ES-I3 (cell line): ENCODE results near the gene AHRR.

Experiments
- H3K36me3 ChIP-seq: 2 replicates; pipeline ENCODE4 v1.6.1; 2013; ENCODE audit warnings: mild to moderate bottlenecking, low read length, control low read depth, moderate library complexity; ENCODE audit not compliant: insufficient read depth
- H3K4me1 ChIP-seq: 2 replicates; pipeline ENCODE4 v1.6.1; 2013; ENCODE audit warnings: mild to moderate bottlenecking, control low read depth, low read length; ENCODE audit not compliant: insufficient read depth
- H3K9ac ChIP-seq: 2 replicates; pipeline ENCODE4 v1.6.1; 2013; ENCODE audit warnings: low read depth, mild to moderate bottlenecking, low read length, moderate library complexity
- H3K9me3 ChIP-seq: 2 replicates; pipeline ENCODE4 v1.6.1; 2013; ENCODE audit warnings: mild to moderate bottlenecking, low read length, moderate library complexity; ENCODE audit not compliant: control insufficient read depth, insufficient read depth

AHRR gene

DNA sequence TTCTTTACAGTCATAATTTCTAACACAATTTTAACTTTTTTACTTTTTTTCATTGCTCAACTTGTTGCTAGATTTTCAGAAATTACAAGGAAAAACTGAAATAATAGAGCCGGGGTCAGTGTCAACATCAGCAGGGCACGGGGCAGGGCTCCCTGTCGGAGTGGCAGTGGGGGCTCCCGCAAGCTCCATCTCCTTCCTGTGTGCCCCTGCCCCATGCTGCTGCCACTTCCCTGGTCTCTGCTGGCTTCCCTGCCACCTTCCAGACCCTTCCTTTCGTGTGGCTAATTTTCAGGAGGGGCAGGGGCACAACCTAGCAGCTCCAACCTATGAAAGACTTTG is 120.5 kb downstream of the AHRR start:
- H3K4me1 ChIP-seq: no peaks in the 10 kb centered on the region
- peak overlapping the region; percentile 87; the same call in 1 of the 2 replicates for H3K9ac ChIP-seq
- H3K9me3 ChIP-seq: no peaks in the 10 kb centered on the region
- no peaks in the 10 kb centered on the region for H3K36me3 ChIP-seq

DNA sequence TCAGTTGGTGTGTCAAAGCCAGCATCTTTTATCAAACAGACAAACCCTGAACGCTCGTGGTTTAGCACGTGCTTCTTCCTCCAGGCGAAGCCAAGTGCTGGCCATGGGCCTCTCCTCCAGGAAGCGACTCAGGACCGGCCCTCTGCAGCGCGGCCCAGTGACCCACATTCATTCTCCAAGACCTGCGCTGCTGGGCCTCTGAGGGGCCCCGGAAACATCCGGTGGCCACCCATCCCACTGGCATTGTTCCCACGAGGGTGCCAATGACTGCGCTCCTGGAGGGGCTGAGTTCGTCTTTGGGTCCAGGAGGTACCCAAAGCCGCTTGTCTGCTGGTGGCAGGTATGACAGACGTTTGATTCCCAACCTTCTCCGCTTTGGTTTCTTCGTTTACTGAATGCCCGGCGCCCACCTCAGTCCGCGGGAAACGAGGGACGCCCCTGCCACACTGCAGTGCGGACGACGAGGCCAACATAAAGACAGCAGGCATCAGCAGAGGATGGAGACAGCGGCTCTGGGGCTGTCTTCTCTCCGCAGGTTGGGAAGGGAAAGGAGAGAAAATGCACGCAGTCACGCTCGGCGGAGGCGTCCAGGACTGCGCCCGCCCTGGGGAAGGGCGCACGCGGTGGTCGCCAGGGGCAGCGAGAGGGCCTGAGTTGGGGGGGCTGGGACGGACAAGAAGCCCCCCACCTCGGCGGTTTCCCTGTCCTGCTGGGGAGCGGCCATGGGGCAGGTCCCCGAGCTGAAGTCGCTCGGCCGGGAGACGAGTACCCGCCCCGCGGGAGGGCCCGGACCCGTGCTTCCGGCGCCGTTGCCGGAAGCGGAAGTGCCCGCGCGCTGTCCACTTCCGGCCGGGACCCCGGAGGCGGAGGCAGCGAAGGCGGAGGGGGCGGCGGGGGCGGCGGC is 121.1 kb downstream of the AHRR start, which contains the start of gene EXOC3:
Gene EXOC3, plus strand, starts transcription at position 842 of the 904 bp plus-strand sequence. CDS start 3,030 bp downstream, outside the sequence.
- H3K4me1 ChIP-seq: no peaks in the 10 kb centered on the region
- H3K9ac ChIP-seq: peak within 1 kb of the TSS; percentile 87
- H3K9me3 ChIP-seq: no peaks in the 10 kb centered on the region
- peaks cover 2% of the 10 kb centered on the region; the same call in 1 of the 2 replicates for H3K36me3 ChIP-seq

DNA sequence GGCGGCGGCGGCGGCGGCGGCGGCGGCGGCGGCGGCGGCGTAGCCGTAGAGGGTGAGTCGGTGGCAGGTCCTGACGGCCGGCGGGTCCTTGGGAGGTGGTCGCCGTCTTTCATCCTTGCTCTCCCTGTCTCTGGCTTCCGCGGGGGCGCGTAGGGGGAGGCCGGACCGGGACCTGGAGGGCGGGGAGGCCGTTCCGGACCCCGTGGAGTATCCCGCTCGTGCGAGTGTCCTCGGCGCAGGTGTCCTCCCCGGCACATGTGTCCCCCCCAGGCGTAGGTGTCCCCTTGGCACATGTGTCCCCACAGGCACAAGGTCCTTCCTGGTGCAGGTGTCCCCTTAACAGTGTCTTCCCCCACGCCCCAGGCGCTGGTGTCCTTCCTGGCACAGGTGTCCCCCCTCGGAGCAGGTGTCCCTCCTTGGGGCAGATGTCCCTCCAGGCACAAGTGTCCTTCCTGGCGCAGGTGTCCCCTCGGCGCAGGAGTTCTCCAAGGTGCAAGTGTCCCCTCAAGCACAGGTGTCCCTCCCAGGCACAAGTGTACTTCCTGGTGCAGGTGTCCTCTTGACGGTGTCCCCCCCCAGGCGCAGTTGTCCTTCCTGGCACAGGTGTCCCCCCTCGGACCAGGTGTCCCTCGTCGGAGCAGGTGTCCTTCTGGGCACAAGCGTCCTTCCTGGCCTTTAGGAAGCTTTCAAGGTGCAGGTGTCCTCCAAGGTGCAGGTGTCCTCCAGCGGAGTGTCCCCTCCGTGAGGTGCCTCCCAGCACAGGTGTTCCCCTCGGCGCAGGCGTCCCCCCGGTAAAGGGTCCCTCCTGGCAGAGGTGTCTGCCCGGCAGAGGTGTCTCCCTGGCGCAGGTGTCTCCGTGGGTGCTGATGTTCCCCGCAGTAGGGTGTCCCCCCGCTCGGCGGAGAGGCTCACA is 122.0 kb downstream of the AHRR start:
- Histone ChIP-seq H3K9ac (peak overlapping the region; percentile 59), H3K4me1 (no peaks in the 10 kb centered on the region), H3K9me3 (no peaks in the 10 kb centered on the region), H3K36me3 (peaks cover 8% of the 10 kb centered on the region)

DNA sequence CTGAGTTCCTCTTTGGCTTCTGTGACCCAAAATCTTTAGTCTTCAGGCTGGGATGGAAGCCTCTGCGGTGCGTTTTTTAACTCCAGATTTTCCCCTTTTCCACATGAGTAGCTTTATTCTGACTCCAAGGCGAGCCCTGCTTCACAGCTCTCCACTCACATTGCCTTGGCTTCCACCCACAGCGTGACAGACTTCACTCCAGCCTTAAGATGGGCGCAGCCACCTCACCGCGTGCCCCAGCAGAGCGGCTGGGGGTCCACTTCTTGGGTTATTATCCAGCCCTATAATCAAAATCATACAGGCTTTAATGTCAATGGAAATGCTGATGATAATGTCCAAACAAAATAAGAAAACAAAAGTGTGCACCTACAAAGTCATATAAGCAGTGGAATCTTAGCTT is 122.7 kb downstream of the AHRR start:
- Histone ChIP-seq H3K9ac (peak overlapping the region; percentile 59; the same call in 1 of the 2 replicates), H3K4me1 (no peaks in the 10 kb centered on the region), H3K9me3 (no peaks in the 10 kb centered on the region), H3K36me3 (peaks cover 8% of the 10 kb centered on the region)

DNA sequence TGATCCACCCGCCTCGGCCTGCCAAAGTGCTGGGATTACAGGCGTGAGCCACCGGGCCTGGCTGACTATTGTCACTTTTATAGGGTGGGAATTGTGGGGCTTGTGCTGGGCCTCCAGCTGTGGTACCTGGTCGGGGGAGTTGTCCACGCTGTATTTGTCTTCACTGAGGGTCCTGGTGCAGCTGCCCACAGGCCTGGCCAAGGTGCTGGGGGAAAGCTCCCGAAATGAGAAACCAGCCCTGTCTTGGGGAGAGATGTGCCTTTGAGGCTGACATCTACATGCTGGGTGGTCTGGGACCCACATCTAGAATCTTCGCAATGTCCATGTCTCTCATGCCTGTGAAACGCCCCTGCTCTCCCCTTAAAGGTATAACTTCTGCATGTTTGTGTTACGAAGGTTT is 124.1 kb downstream of the AHRR start:
- Histone ChIP-seq H3K4me1 (no peaks in the 10 kb centered on the region), H3K9ac (no peak overlapping the region), H3K36me3 (peaks cover 8% of the 10 kb centered on the region), H3K9me3 (no peaks in the 10 kb centered on the region)

DNA sequence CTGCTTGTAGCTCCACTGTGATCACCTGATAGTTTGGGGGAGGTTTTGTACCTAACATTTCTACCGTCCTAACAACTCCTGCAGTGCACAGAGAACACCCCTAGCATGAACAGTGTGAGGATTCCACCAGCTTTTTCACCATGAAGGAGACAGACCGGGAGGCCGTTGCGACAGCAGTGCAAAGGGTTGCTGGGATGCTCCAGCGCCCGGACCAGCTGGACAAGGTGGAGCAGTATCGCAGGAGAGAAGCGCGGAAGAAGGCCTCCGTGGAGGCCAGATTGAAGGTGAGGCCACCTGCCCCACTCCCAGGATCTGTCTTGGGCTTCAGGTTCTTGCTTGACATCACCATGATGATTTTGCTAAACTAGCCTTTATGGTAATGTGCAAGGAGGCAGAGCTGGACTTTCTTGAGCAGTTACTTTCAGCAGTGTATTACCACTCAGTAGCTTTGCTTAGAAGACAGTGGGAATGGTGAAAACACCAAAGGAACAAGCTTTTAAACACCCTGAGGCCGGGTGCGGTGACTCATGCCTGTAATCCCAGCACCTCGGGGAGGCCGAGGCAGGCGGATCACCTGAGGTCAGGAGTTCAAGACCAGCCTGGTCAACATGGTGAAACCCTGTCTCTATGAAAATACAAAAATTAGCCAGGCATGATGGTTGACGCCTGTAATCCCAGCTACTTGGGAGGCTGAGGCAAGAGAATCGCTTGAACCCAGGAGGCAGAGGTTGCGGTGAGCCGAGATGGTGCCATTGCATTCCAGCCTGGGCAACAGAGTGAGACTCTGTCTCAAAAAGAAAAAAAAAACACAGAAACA is 124.8 kb downstream of the AHRR start:
- Histone ChIP-seq H3K9ac (no peak overlapping the region), H3K4me1 (no peaks in the 10 kb centered on the region), H3K36me3 (peaks cover 8% of the 10 kb centered on the region), H3K9me3 (peaks cover 1% of the 10 kb centered on the region; the same call in 1 of the 2 replicates)

DNA sequence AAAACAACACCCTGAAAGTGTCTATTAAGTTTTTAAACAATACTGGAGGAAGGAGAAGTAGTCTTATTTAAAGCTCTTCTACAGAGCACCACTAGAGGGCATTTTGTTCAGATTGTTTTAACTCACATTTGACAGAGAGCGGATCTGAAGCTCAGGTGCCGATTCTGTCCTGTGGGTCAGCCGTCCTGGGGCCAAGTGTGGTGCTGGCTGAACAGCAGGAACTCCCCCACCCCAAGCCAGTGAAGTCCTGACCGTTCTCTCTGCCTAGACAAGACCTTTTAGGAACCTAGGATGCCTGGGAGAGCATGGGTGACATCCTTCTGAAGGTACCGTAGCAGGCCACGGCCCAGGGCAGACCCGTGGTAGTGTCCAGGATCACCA is 125.4 kb downstream of the AHRR start:
- Histone ChIP-seq H3K9ac (no peak overlapping the region), H3K36me3 (peaks cover 11% of the 10 kb centered on the region), H3K4me1 (no peaks in the 10 kb centered on the region), H3K9me3 (peaks cover 5% of the 10 kb centered on the region; the same call in 1 of the 2 replicates)

DNA sequence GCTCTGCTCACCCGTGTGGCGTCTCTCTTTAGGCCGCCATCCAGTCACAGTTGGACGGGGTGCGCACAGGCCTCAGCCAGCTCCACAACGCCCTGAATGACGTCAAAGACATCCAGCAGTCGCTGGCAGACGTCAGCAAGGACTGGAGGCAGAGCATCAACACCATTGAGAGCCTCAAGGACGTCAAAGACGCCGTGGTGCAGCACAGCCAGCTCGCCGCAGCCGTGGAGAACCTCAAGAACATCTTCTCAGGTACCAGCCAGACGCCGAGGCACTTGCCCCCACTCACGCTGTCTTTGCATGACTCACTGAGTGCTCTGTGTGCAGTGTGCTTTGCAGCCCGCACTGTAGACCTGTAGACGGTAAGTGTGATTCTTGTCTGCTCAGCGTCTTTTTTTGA is 126.0 kb downstream of the AHRR start:
- H3K4me1 ChIP-seq: no peaks in the 10 kb centered on the region
- no peak overlapping the region for H3K9ac ChIP-seq
- H3K36me3 ChIP-seq: peaks cover 11% of the 10 kb centered on the region

DNA sequence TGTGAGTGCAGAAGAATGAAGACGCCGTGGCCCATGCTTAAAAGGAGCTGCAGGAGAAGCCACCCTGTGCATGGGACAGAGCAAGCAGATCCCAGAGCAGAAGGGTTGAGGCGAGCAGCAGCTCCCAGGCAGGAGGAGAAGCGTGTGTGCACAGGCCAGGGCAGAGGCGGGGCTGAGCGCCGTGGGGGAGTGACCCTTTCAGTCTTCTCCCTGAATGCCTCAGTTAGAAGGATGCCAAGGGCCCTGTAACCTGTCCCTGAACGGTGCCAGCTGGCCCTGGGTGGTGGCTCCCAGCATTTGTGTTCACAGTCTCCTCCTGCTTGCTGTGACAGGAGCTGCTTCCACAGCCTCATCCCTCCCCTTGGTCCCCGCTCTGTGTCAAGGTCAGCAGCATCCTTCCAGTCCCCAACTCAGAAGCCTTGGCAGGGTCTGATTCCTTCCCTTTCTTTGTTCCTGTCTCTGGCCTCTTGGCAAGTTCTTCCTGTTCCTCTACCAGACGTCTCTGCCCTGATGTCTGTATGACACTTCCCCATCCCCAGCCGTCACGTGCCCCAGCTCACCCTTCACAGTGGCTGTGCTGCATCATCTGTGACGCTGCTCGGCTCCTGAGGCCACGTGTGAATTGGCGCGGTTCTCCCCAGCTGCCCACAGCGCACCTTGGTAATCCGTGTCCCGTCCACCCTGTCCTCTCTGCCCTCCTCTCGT is 126.7 kb downstream of the AHRR start:
- Histone ChIP-seq H3K9ac (no peak overlapping the region), H3K9me3 (peaks cover 5% of the 10 kb centered on the region; the same call in 1 of the 2 replicates), H3K4me1 (no peaks in the 10 kb centered on the region), H3K36me3 (peaks cover 11% of the 10 kb centered on the region)

More for the DNA sequence above, 126.0 kb downstream of the AHRR start:
- H3K9me3 ChIP-seq: peaks cover 5% of the 10 kb centered on the region; the same call in 1 of the 2 replicates

DNA sequence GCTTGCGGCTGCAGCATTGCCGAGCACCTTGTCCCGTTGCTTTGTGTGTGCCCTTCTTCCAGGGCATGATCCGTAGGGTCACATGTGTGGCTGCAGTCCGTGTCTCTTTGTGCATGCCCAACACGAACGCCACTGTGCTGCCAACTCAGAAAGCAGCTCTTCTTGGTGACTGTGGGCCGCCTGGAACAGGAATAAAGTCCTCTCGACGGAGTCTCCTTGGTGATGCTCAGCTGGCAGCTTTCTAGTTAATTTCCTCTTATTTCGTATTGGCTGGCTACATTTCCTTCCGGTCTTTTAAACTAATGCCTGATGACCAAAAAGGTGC is 127.2 kb downstream of the AHRR start:
- H3K9ac ChIP-seq: no peak overlapping the region
- peaks cover 5% of the 10 kb centered on the region; the same call in 1 of the 2 replicates for H3K9me3 ChIP-seq
- H3K4me1 ChIP-seq: no peaks in the 10 kb centered on the region
- H3K36me3 ChIP-seq: peaks cover 11% of the 10 kb centered on the region

DNA sequence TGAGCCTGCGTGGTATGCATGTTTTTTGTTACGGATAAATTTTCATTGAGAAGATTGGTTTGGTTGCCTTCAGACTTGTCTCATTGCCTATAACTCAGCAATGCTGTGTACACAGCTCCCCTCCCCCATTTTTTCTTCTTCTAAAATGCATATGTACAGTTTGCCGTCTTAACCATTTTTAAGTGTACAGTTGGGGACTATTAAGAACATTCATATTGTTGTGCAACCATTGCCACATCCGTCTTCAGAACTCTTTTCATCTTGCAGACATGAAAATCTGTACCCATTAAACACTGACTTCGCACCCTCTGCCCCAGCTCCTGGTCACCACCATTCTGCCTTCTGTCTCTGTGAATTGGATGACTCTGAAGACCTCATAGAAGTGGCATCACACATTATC is 127.6 kb downstream of the AHRR start:
- H3K36me3 ChIP-seq: peaks cover 11% of the 10 kb centered on the region
- no peaks in the 10 kb centered on the region for H3K4me1 ChIP-seq
- H3K9me3 ChIP-seq: peaks cover 5% of the 10 kb centered on the region; the same call in 1 of the 2 replicates
- no peak overlapping the region for H3K9ac ChIP-seq

DNA sequence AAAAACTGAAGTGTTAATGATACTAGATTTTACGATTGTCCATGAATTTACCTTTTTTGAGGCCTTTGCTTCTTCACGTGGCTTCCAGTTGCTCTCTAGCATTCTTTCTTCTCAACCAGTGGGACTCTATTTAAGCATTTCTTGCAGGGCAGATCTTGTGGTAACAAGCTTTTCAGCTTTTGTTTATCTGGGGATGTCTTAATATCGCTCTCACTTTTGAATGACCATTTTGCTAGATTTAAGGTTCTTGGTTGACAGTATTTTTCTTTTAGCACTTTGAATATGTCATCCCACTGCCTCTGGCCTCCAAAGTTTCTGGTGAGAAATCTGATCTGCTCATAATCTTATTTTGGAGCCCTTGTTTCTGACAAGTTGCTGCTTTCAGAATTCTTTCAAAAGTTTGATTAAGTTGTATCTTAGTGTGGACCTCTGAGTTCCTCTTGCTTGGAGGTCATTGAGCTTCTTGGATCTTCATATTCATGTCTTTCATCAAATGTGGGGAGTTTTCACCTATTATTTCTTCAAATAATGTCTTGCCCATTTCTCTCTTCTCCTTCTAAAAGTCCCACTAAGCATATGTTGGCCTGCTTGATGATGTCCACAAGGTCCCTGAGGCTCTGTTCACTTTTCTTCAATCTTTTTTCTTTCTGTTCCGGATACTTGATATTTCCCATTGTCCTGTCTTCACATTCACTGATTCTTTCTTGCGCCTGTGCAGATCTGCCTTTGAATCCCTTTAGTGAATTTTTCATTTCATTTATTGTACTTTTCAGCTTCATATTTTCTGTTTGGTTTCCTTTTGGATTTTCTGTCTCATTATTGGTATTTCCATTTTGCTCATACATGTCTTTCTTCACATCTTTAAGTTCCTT is 130.3 kb downstream of the AHRR start:
- Histone ChIP-seq H3K9ac (no peak overlapping the region), H3K4me1 (no peaks in the 10 kb centered on the region), H3K36me3 (peaks cover 11% of the 10 kb centered on the region), H3K9me3 (peaks cover 5% of the 10 kb centered on the region; the same call in 1 of the 2 replicates)
